NCI-H2196 (cell line): Measurements from ENCODE around the gene MORN4.
"Not testable (repeated sequence)": the region's sequence is repeated elsewhere in the genome, so short reads cannot be mapped to it uniquely, and the experiment has no call there.

ENCODE experiments used
- DNase-seq: peaks from one replicate; lab custom pipeline; 2025; ENCODE audit not compliant: unreplicated experiment; lab: John Stamatoyannopoulos, UW

MORN4 gene

DNA sequence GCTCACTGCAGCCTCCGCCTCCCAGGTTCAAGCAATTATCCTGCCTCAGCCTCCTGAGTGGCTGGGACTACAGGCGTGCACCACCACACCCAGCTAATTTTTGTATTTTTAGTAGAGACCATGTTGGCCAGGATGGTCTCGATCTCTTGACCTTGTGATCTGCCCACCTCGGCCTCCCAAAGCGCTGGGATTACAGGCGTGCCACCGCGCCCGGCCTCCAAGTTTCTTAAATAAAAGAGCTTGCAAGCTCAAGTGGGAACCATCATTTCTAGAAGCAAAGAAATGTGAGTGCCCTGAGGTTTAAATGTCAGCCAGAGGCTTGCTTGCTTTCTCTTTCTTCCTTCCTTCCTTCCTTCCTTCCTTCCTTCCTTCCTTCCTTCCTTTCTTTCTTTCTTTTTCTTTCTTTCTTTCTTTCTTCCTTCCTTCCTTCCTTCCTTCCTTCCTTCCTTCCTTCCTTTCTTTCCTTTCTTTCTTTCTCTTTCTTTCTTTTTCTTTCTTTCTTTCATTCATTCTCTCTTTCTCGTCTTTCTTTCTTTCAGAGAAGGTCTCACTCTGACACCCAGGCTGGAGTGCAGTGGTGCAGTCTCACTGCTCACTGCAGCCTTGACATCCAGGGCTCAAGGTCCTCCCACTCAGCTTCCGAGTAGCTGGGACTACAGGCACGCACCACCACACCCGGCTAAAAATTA is 9.3 kb upstream of the MORN4 start:
- DNase-seq: not testable (repeated sequence)

GRCh38 chr10:97640868-97641811 is 7.8 kb upstream of the MORN4 start:
- no peak for DNase-seq

DNA sequence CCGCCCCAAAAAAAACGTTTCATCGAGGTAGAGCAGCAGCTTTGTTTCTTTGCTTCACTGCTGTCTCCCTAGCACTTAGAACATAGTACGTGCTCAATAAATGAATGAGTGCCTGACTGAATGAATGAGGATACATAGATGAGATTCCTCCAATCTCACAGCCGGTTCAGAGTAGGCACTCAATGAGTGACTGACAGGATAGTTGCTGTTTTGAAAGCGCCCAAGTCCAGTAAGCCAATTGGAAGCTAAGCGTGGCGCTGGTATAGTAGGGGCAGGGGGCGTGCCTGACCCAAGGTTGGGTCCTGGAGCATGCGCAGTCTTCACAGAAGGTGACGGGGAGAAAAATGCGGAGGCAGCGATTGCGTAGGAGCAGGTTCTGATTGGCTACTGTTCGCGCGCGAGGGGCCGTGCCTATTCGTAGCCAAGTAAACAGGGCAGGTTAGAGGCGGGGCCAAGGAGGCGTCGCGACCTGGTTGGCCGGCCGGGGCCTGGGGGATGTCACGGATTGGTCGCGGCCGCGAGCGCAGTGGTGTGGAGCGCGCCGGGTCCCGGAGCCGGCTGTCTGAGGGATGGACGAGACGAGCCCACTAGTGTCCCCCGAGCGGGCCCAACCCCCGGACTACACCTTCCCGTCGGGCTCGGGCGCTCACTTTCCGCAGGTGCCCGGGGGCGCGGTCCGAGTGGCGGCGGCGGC is 7.0 kb upstream of the MORN4 start, which contains the start of gene PI4K2A:
Gene PI4K2A (plus strand): TSS at position 498 of the 694 bp plus-strand sequence. CDS start 72 bp downstream, at position 570.
- peak; percentile 99 for DNase-seq

- not testable (repeated sequence) for DNase-seq
Measured at GRCh38 chr10:97639090-97639489, 5.8 kb upstream of the MORN4 start.

DNA sequence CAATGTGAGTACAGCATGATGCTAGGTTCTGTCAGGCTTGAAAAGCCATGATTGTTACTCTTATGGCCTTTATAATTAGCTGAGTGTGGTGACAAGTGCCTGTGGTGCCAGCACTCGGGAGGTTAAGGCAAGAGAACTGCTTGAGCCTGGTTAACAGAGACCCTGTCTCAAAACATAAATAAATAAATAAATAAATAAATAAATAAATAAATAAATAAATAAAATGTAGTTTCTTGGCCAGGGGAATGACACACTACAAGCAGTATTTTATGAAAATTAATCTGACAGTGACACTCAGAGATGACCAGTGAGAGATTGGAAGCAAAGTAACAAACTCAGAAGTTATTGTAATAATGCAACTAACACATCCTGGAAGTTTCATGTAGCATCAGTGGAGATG is 2.3 kb upstream of the MORN4 start:
- no peak for DNase-seq

GRCh38 chr10:97633921-97634320 is 621 bp upstream of the MORN4 start:
- DNase-seq: no peak

- DNase-seq: no peak
Measured at GRCh38 chr10:97631098-97631497, 2.2 kb downstream of the MORN4 start.

- DNase-seq: no peak
Measured at GRCh38 chr10:97629289-97629688, 4.0 kb downstream of the MORN4 start.

GRCh38 chr10:97628228-97628627 is 5.1 kb downstream of the MORN4 start:
- no peak for DNase-seq

- DNase-seq: no peak
Measured at GRCh38 chr10:97627731-97628130, 5.6 kb downstream of the MORN4 start.

GRCh38 chr10:97623277-97623676 is 10.0 kb downstream of the MORN4 start:
- no peak for DNase-seq

- no peak for DNase-seq
Measured at GRCh38 chr10:97618733-97619132, 14.6 kb downstream of the MORN4 start.

- DNase-seq: no peak
Measured at GRCh38 chr10:97618285-97618684, 15.0 kb downstream of the MORN4 start.

- DNase-seq: peak; percentile 39
Measured at GRCh38 chr10:97612386-97612785, 20.9 kb downstream of the MORN4 start.

DNA sequence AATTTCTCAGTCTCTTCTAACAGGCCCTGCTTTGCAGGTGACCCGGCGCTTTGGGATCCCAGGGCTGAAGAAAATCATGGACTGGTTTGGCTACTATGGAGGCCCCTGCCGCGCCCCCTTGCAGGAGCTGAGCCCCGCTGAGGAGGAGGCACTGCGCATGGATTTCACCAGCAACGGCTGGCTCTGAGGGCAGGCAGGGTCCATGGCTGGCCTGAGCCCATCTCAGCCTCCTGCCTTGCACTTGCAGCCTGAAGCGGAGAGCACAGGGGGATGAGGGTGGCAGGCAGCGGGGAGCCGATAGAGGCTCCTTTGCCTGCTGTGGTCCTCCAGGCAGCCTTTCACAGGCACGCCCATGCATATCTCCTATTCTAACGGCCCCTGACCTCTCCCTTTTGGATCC is 21.8 kb downstream of the MORN4 start:
- DNase-seq: no peak

DNA sequence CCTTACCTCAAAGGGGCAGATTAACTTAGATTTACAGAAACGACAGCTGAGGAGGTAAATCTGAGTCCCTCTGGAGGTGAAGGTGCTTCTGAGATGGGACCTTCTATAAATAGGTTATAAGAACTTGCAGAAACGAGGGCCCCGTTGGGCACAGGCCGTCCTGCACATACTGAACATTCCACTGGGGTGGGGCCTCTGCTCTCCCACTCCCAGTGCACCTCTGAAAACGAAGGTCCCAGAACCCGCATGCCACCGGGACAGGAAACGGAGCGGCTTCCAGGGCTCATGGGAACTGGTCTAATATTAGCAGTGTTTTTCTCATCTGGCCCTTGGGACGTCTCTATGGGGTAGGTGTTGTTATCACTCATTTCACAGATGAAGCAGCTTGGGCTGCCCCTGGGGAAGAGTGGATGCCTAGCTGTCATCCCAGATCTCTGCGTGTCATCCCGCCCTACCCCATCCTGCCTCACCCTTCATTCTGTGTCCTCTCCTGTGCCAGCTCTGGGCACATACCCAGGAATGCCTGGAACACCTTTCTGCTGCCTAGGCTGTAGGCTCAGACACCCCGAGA is 24.2 kb downstream of the MORN4 start:
- no peak for DNase-seq

DNA sequence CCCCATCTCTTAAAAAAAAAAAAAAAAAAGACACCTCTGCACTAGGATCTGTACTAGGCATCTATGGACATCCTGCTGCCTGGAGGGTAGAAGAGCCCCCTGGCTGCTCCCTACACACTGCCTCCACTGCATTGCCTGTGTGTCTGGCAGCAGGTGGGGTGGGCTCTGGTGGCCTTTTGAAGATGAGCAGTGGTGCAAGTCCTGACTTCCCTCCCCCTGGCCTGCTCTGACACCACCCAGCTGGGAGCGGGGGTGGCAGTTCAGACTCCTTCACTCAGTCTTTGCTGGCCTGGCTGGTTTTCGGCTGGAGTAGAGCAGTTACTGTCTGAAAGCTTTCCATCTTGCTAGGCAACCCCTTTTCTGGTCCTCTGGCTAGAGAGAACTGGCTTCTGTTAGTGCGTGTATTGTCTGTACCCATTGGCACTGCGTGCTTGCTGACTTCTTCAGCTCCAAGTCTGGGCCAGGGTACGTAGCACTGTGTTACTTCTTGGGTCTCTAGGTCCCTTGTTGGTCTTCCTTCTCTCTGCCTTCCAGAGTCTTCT is 26.1 kb downstream of the MORN4 start:
- DNase-seq: no peak

GRCh38 chr10:97601268-97602215 is 31.8 kb downstream of the MORN4 start:
- no peak for DNase-seq

DNA sequence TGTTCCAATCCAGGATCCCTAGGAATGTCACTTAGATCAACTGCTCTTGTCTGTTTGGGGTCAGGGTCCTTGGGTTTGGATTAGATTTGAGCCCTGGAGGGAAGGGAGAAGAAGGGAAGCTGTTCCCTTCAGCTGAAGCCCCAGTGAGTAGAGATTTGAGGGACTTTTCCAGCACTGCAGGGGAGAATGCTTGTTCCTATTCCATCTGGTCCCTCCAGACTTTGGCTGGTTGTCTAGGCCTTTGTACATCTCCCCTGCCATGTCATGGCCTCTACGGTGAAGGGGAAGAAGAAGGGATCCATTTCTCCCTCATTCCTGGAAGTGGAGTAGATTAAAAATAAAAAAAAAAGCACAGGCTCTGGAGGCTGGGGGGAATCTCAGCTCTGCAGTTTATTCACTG is 32.7 kb downstream of the MORN4 start:
- no peak for DNase-seq

- DNase-seq: no peak
Measured at GRCh38 chr10:97599272-97599619, 34.1 kb downstream of the MORN4 start.
